Stomach (tissue), 9 donors: Measurements from ENCODE around the gene PATL1. TPM values are rescaled to one million over a fixed set of nuclear protein-coding genes. Genes with fewer than 3 reads are reported as not detected.

Experiments
- DNase-seq, 2 donors: peaks; one replicate each; pipeline versions ENCODE4 v3.0.0 to v3.0.0-alpha.2; 2013 to 2019
- H3K27ac ChIP-seq, 5 donors: fragments of 200-600 bp in 4 of 5; sonication (generic) in 4 of 5; one replicate each; pipeline ENCODE4 v1.5.1; 2013 to 2019; ENCODE audit warnings: mild to moderate bottlenecking in 1 of 5, moderate library complexity in 1 of 5
- H3K27me3 ChIP-seq, 3 donors: fragments of 200-600 bp; sonication (generic); one replicate each; pipeline ENCODE4 v1.5.1; 2017 to 2019; ENCODE audit warnings: mixed run types in 1 of 3
- H3K36me3 ChIP-seq, 4 donors: fragments of 200-600 bp; sonication (generic); 1 replicate in 3 of 4; 2 replicates in 1 of 4; pipeline ENCODE4 v1.5.1; 2016 to 2019
- H3K4me1 ChIP-seq, 4 donors: fragments of 200-600 bp; sonication (generic); one replicate each; pipeline ENCODE4 v1.5.1; 2016 to 2019
- H3K4me3 ChIP-seq, 4 donors: fragments of 200-600 bp; sonication (generic) in 3 of 4; one replicate each; pipeline ENCODE4 v1.5.1; 2016 to 2019; ENCODE audit warnings: mild to moderate bottlenecking in 1 of 4
- H3K9me3 ChIP-seq, 4 donors: fragments of 200-600 bp; sonication (generic); one replicate each; pipeline ENCODE4 v1.5.1; 2016 to 2019
- CTCF ChIP-seq, 7 experiments: fragments of 450-650 bp in 4 of 7; fragments of 200-600 bp in 3 of 7; sonication (generic) in 3 of 7; IDR thresholded peaks; one replicate each; pipeline ENCODE4 v1.5.1; 2016 to 2019; ENCODE audit warnings: antibody characterized with exemption in 7 of 7, control low read depth in 2 of 7, mild to moderate bottlenecking in 1 of 7
- EP300 ChIP-seq: sonication (generic); formaldehyde crosslinking; IDR thresholded peaks from one replicate; pipeline ENCODE4 v1.6.1; 2017; ENCODE audit warnings: antibody characterized with exemption
- POLR2A ChIP-seq, 4 donors: fragments of 450-650 bp; IDR thresholded peaks; one replicate each; pipeline ENCODE4 v1.6.1; 2016; ENCODE audit warnings: antibody characterized with exemption in 4 of 4, control low read depth in 2 of 4, mild to moderate bottlenecking in 1 of 4, moderate library complexity in 1 of 4
- POLR2AphosphoS5 ChIP-seq, 3 donors: sonication (generic); formaldehyde crosslinking; IDR thresholded peaks; one replicate each; pipeline ENCODE4 v1.6.1; 2016; ENCODE audit warnings: antibody characterized with exemption in 3 of 3
- WGBS, 5 donors: extraction: QIAGEN DNeasy Blood & Tissue Kit in 3 of 5; methylation state at CpG; one replicate each; pipeline versions ENCODE4 v1.1.5 to v1.1.7; 2013 to 2018; 5-methylcytosine and 5-hydroxymethylcytosine counted together
- intact Hi-C: fragments of 100-400 bp; cut with DNase I; formaldehyde crosslinking; loops from one replicate; pipeline ENCODE4 v1.15.1; 2023; ENCODE audit warnings: low total_unique reads
- polyA plus RNA-seq, 3 donors: library from polyadenylated mRNA; stranded (reverse); fragments of 200-250 nt; gene quantifications; one replicate each; pipeline ENCODE4 v1.2.3, GENCODE V29; 2013
- total RNA-seq, 5 donors: library from RNA; depleted of rRNA; stranded (reverse); fragments of >200 nt; gene quantifications; one replicate each; pipeline versions ENCODE4 v1.1.0 to v1.2.3, GENCODE V29; 2014 to 2016
- donor health status: healthy with polysubstance abuse.
- donor health status: Bipolar disorder and iron deficiency.
- donor health status: healthy.

Gene PATL1
- total and polyA plus RNA-seq, 8 donors = 7.5 to 16.7 (median 10.1) TPM

DNA sequence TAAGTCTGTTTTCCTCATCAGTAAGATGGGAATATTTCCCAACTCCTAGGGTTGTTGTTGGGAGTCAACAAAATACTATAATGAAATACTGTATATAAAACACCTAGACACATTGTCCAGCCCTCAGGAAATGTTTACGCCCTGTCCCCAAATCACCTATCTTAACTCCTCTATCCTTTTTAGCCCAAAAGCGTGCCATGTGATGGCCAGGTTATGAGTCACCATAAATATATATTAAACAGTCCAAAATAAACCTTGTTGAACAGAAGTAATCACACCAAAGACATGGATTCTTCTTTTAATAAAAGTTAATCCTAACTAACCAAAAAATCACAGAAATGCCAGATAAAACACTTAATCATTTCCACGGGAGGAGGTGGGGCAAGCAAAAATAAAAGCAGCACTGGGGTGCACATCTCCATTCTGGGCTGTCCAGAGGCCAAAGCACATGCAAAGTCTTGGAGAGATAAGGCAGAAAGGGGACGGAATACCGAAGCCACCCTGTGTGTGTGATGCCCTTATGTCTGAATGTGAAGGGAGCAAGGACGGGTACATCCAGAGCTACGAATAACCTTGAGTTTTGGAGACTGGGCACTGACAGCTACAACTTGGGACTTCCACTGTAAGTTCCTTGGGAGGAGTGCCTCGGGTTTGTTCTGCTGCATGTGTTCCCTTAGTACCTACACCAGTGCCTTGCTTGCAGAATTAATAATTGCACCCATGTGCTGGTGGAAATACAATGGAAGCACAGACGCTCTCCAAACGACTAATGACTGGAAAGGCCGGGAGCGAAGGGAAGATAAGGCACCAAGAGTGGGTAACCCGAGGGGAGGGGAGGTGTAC lies 54.3 kb downstream of the PATL1 start:
- WGBS, 5 donors = 5 to 12% (median 9%) methylated on average over 13 of the region's 13 CpGs

GRCh38 chr11:59611570-59612565 lies 57.0 kb downstream of the PATL1 start:
- Histone ChIP-seq H3K36me3 (peaks cover 29 to 39% (median 37%) of the 10 kb centered on the region in 4 donors), H3K9me3 (no peaks in the 10 kb centered on the region), H3K4me1 (peaks cover 36 to 64% (median 47%) of the 10 kb centered on the region in 4 donors), H3K27me3 (no peaks in the 10 kb centered on the region), H3K27ac (peak overlapping the region; percentile 67 to 93 (median 72)), H3K4me3 (peak overlapping the region in 2 of 4 donors; percentile 5 to 18)
- DNase-seq = peak; percentile 68 to 71
- intact Hi-C loops = no loop called here
- 23 to 39% (median 33%) methylated on average over 6 of the region's 6 CpGs for WGBS, 5 donors
- TF ChIP-seq CTCF (IDR thresholded peaks at IDR 0.05) = no peak
- TF ChIP-seq EP300 = no peak
- TF ChIP-seq POLR2A (IDR thresholded peaks at IDR 0.05) = no peak
- TF ChIP-seq POLR2AphosphoS5 (IDR thresholded peaks at IDR 0.05) = peak in 2 of 3 donors; percentile 47 to 69

More for the DNA sequence above, 54.3 kb downstream of the PATL1 start:
- TF ChIP-seq POLR2AphosphoS5 (IDR thresholded peaks at IDR 0.05) (no peak), POLR2A (IDR thresholded peaks at IDR 0.05) (no peak), CTCF (IDR thresholded peaks at IDR 0.05) (no peak), EP300 (no peak)
- no peaks in the 10 kb centered on the region for H3K27me3 ChIP-seq
- intact Hi-C loops = no loop called here
- H3K36me3 ChIP-seq = peaks cover 5 to 13% (median 10%) of the 10 kb centered on the region in 4 donors
- H3K9me3 ChIP-seq = no peaks in the 10 kb centered on the region
- peak overlapping the region; percentile 71 to 93 (median 80) for H3K4me3 ChIP-seq
- H3K4me1 ChIP-seq = peaks cover 36 to 60% (median 49%) of the 10 kb centered on the region in 4 donors
- peak overlapping the region; percentile 93 to 100 (median 98) for H3K27ac ChIP-seq
- DNase-seq = no peak

DNA sequence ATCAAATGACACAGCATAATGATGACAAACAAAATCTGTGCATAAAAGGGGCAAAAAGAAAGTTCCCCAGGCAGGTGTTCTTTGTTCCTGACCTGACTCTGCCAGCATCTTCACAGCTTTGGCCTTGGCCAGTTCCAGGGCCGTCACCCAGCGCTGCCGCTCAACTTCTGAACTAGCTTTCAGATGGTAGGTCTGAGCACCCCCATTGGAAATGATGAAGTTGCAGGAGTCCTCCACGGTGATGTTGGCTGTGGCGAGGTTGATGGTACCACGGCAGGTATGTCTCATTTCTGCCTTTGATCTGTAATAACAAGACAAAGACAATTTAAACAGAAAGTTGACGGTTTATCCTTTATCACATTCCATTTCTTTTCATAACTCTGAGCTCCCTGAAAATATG lies 58.5 kb downstream of the PATL1 start:
- H3K27me3 ChIP-seq = no peaks in the 10 kb centered on the region
- intact Hi-C loops = no loop called here
- TF ChIP-seq POLR2AphosphoS5 (IDR thresholded peaks at IDR 0.05) (no peak), CTCF (IDR thresholded peaks at IDR 0.05) (no peak), POLR2A (IDR thresholded peaks at IDR 0.05) (no peak), EP300 (no peak)

More for the DNA sequence above, 58.5 kb downstream of the PATL1 start:
- Histone ChIP-seq H3K4me1 (peaks cover 36 to 60% (median 45%) of the 10 kb centered on the region in 4 donors), H3K27ac (peak overlapping the region in 2 of 5 donors; percentile 73 to 93), H3K4me3 (no peak overlapping the region), H3K9me3 (no peaks in the 10 kb centered on the region), H3K36me3 (peaks cover 43 to 55% (median 52%) of the 10 kb centered on the region in 4 donors)
- 88 to 93% (median 91%) methylated on average over 7 of the region's 7 CpGs for WGBS, 5 donors
- no peak for DNase-seq
